Measurements from ENCODE around the gene PRKCE. TPM values are rescaled to one million over a fixed set of nuclear protein-coding genes. Genes with fewer than 3 reads are reported as not detected.

The PRKCE gene
- total RNA-seq, 1 experiment from 2014 or later = 14.0 TPM

DNA sequence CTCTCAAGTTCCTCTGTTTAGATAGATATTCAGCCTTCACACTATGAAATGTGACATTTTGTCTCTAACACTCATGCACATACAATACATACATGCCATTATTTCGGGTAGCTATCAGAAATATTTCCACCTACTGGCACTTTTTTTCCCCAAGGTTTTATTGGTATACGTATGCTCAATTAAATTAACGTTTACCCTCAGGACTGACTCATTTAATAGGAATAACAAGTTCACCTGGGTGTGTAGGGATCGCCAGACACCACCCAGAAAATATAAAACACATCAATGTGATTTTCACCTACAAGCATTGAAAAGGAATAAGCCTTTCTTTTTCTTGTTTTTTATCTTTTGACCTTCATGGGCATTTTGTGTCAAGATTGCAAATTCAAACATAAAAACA, 507.2 kb downstream of the PRKCE start:
- no TSS peak for BruUV-seq (replicated peaks)
- TF ChIP-seq SIN3A (IDR thresholded peaks at IDR 0.05; ENCODE audit: borderline replicate concordance, insufficient read depth, low read depth, low read length) (no peak), TCF7L2 (IDR thresholded peaks at IDR 0.05; ENCODE audit: low read depth, low read length) (no peak), POLR2AphosphoS5 (IDR thresholded peaks at IDR 0.05; ENCODE audit: low read depth, low read length) (no peak)
- TF ChIP-seq, protein P1, sequence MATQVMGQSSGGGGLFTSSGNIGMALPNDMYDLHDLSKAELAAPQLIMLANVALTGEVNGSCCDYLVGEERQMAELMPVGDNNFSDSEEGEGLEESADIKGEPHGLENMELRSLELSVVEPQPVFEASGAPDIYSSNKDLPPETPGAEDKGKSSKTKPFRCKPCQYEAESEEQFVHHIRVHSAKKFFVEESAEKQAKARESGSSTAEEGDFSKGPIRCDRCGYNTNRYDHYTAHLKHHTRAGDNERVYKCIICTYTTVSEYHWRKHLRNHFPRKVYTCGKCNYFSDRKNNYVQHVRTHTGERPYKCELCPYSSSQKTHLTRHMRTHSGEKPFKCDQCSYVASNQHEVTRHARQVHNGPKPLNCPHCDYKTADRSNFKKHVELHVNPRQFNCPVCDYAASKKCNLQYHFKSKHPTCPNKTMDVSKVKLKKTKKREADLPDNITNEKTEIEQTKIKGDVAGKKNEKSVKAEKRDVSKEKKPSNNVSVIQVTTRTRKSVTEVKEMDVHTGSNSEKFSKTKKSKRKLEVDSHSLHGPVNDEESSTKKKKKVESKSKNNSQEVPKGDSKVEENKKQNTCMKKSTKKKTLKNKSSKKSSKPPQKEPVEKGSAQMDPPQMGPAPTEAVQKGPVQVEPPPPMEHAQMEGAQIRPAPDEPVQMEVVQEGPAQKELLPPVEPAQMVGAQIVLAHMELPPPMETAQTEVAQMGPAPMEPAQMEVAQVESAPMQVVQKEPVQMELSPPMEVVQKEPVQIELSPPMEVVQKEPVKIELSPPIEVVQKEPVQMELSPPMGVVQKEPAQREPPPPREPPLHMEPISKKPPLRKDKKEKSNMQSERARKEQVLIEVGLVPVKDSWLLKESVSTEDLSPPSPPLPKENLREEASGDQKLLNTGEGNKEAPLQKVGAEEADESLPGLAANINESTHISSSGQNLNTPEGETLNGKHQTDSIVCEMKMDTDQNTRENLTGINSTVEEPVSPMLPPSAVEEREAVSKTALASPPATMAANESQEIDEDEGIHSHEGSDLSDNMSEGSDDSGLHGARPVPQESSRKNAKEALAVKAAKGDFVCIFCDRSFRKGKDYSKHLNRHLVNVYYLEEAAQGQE (IDR thresholded peaks at IDR 0.05; ENCODE audit: insufficient read depth in 1 of 2, low read depth in 2 of 2, low read length in 1 of 2) = no peak
- TF ChIP-seq, protein P2, sequence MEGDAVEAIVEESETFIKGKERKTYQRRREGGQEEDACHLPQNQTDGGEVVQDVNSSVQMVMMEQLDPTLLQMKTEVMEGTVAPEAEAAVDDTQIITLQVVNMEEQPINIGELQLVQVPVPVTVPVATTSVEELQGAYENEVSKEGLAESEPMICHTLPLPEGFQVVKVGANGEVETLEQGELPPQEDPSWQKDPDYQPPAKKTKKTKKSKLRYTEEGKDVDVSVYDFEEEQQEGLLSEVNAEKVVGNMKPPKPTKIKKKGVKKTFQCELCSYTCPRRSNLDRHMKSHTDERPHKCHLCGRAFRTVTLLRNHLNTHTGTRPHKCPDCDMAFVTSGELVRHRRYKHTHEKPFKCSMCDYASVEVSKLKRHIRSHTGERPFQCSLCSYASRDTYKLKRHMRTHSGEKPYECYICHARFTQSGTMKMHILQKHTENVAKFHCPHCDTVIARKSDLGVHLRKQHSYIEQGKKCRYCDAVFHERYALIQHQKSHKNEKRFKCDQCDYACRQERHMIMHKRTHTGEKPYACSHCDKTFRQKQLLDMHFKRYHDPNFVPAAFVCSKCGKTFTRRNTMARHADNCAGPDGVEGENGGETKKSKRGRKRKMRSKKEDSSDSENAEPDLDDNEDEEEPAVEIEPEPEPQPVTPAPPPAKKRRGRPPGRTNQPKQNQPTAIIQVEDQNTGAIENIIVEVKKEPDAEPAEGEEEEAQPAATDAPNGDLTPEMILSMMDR (IDR thresholded peaks at IDR 0.05) = no peak
- CTCF ChIA-PET = no interaction called here
- Histone ChIP-seq H3K4me1 (ENCODE audit: control insufficient read depth, insufficient read depth, low read length) (no peaks in the 10 kb centered on the region), H3K27ac (ENCODE audit: low read length) (no peak overlapping the region), H3K4me3 (ENCODE audit: low read depth in 2 of 2, low read length in 2 of 2) (no peak overlapping the region), H3K27me3 (ENCODE audit: control insufficient read depth, insufficient read depth, low read length) (no peaks in the 10 kb centered on the region), H3K9me3 (ENCODE audit: control insufficient read depth, insufficient read depth, low read depth, low read length) (no peaks in the 10 kb centered on the region), H3K36me3 (ENCODE audit: control insufficient read depth, insufficient read depth, low read length) (no peaks in the 10 kb centered on the region)
- in situ Hi-C loops (cut with HindIII; ENCODE audit: low pct_unique_long_range_greater_than_20kb, low sequenced_read_pairs) (no loop called here), intact Hi-C loops (cut with micrococcal nuclease; ENCODE audit: unreplicated experiment) (no loop called here)
- ATAC-seq (no peak), DNase-seq (ENCODE audit: low read depth, low spot score) (no peak)
- POLR2A ChIA-PET = no interaction called here

- in situ Hi-C loops (cut with HindIII; ENCODE audit: low pct_unique_long_range_greater_than_20kb, low sequenced_read_pairs) (no loop called here), intact Hi-C loops (cut with micrococcal nuclease; ENCODE audit: unreplicated experiment) (no loop called here)
- ATAC-seq = no peak
- H3K4me3 ChIP-seq (ENCODE audit: low read depth in 2 of 2, low read length in 2 of 2) = no peak overlapping the region
- no peaks in the 10 kb centered on the region for H3K36me3 ChIP-seq (ENCODE audit: control insufficient read depth, insufficient read depth, low read length)
- BruUV-seq (replicated peaks) = no TSS peak
- no peak for DNase-seq (ENCODE audit: low read depth, low spot score)
- H3K4me1 ChIP-seq (ENCODE audit: control insufficient read depth, insufficient read depth, low read length) = peaks cover 6% of the 10 kb centered on the region
- no peaks in the 10 kb centered on the region for H3K27me3 ChIP-seq (ENCODE audit: control insufficient read depth, insufficient read depth, low read length)
- POLR2A ChIA-PET = no interaction called here
- TF ChIP-seq POLR2AphosphoS5 (IDR thresholded peaks at IDR 0.05; ENCODE audit: low read depth, low read length) = no peak
- TF ChIP-seq, protein P1 (IDR thresholded peaks at IDR 0.05; ENCODE audit: insufficient read depth in 1 of 2, low read depth in 2 of 2, low read length in 1 of 2) = no peak
- TF ChIP-seq TCF7L2 (IDR thresholded peaks at IDR 0.05; ENCODE audit: low read depth, low read length) = no peak
- TF ChIP-seq, protein P2 (IDR thresholded peaks at IDR 0.05) = no peak
- no peak for TF ChIP-seq SIN3A (IDR thresholded peaks at IDR 0.05; ENCODE audit: borderline replicate concordance, insufficient read depth, low read depth, low read length)
- H3K9me3 ChIP-seq (ENCODE audit: control insufficient read depth, insufficient read depth, low read depth, low read length) = no peaks in the 10 kb centered on the region
- CTCF ChIA-PET = no interaction called here
- no peak overlapping the region for H3K27ac ChIP-seq (ENCODE audit: low read length)
Observed at GRCh38 chr2:46160326-46160725, 508.9 kb downstream of the PRKCE start.
